AG04450 (cell line): ENCODE data around the gene BIN1. TPM values are rescaled to one million over a fixed set of nuclear protein-coding genes. Genes with fewer than 3 reads are reported as not detected.

Experiments used
- CTCF ChIA-PET: fragments of 300-600, 350-600 bp; formaldehyde crosslinking; extraction: SDS; loops from one replicate; lab custom pipeline; 2022; ENCODE audit warnings: antibody characterized with exemption, inconsistent platforms; lab: Charles Lee
- POLR2A ChIA-PET: fragments of 350-600 bp; formaldehyde crosslinking; extraction: SDS; loops from one replicate; lab custom pipeline; 2021; ENCODE audit warnings: antibody characterized with exemption, inconsistent platforms; lab: Yijun Ruan, JAX
- DNase-seq: peaks from one replicate; pipeline ENCODE4 v3.0.0-alpha.2; 2011; ENCODE audit warnings: low read depth, low spot score
- H3K27ac ChIP-seq: one replicate; pipeline ENCODE4 v1.5.1; 2012; ENCODE audit warnings: low read depth, low read length, control low read depth
- H3K27me3 ChIP-seq: one replicate; pipeline ENCODE4 v1.6.0; 2012; ENCODE audit warnings: low read length; ENCODE audit not compliant: control insufficient read depth, insufficient read depth
- H3K4me3 ChIP-seq: 2 replicates; pipeline ENCODE4 v1.5.1; 2011; ENCODE audit warnings: mild to moderate bottlenecking, low read depth, low read length, control low read depth
- H3K9me3 ChIP-seq: 2 replicates; pipeline ENCODE4 v1.5.1; 2012; ENCODE audit warnings: low read length; ENCODE audit not compliant: control insufficient read depth, insufficient read depth
- polyA plus RNA-seq: library from polyadenylated mRNA; depleted of rRNA; stranded (reverse); fragments of >200 nt; gene quantifications from 2 replicates; pipeline ENCODE4 v1.2.3, GENCODE V29; 2011
- TF ChIP-seq, protein P1 (sequence below): IDR thresholded peaks from 2 replicates; pipeline ENCODE4 v1.5.1; 2011; ENCODE audit warnings: low read depth, low read length, control low read depth, inconsistent platforms

Gene BIN1
- polyA plus RNA-seq, 1 experiment: 32.4 TPM

GRCh38 chr2:127097841-127098651, 8.9 kb downstream of the BIN1 start:
- H3K27me3 ChIP-seq: no peaks in the 10 kb centered on the region
- H3K9me3 ChIP-seq: no peaks in the 10 kb centered on the region
- ChIA-PET POLR2A (no interaction called here), CTCF (no interaction called here)
- no peak overlapping the region for H3K27ac ChIP-seq
- H3K4me3 ChIP-seq: no peak overlapping the region
- TF ChIP-seq, protein P1, sequence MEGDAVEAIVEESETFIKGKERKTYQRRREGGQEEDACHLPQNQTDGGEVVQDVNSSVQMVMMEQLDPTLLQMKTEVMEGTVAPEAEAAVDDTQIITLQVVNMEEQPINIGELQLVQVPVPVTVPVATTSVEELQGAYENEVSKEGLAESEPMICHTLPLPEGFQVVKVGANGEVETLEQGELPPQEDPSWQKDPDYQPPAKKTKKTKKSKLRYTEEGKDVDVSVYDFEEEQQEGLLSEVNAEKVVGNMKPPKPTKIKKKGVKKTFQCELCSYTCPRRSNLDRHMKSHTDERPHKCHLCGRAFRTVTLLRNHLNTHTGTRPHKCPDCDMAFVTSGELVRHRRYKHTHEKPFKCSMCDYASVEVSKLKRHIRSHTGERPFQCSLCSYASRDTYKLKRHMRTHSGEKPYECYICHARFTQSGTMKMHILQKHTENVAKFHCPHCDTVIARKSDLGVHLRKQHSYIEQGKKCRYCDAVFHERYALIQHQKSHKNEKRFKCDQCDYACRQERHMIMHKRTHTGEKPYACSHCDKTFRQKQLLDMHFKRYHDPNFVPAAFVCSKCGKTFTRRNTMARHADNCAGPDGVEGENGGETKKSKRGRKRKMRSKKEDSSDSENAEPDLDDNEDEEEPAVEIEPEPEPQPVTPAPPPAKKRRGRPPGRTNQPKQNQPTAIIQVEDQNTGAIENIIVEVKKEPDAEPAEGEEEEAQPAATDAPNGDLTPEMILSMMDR: no peak
- no peak for DNase-seq

DNA sequence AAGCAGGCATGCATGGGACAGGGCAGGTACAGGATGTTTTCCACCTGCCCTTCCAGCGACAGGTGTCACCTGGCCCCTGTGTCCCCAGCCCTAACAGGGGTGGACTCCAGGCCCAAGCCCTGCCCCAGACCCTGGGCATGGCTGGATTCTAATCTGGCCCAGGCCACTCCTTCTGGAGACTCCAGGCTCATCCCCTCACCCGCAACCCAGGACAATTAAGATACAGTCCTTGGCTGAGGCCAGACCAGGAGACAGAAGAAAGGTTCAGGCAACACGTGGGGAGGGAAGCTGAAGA, 9.5 kb downstream of the BIN1 start:
- DNase-seq: no peak
- POLR2A ChIA-PET: no interaction called here
- Histone ChIP-seq H3K27ac (no peak overlapping the region), H3K9me3 (no peaks in the 10 kb centered on the region), H3K27me3 (no peaks in the 10 kb centered on the region), H3K4me3 (no peak overlapping the region)
- CTCF ChIA-PET: no interaction called here
- TF ChIP-seq, protein P1: no peak

- H3K27ac ChIP-seq: no peak overlapping the region
- TF ChIP-seq, protein P1: no peak
- H3K4me3 ChIP-seq: no peak overlapping the region
- no peaks in the 10 kb centered on the region for H3K9me3 ChIP-seq
- DNase-seq: no peak
- POLR2A ChIA-PET: no interaction called here
- H3K27me3 ChIP-seq: no peaks in the 10 kb centered on the region
- CTCF ChIA-PET: no interaction called here
These were observed 10.1 kb downstream of the BIN1 start for GRCh38 chr2:127096718-127097470.

DNA sequence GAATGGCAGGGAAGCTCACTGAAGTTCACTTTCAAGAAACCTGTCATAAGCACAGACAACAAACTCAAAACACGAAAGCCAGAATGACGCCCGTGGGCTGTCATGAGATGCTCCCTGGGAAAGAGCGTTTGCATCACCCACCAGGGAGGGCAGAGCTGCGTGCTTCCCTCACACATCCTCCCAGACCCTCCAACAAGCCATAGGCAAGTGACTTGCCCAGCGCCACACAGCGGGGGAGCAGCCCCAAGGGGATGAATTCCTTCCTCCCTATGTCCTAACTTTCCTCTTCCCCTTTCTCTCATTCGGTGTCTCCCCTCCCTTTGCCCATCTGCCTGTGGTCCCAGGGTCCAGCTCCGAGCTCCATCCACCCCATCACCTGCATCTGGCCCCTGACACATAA, 10.7 kb downstream of the BIN1 start:
- TF ChIP-seq, protein P1: no peak
- DNase-seq: no peak
- no peaks in the 10 kb centered on the region for H3K9me3 ChIP-seq
- ChIA-PET POLR2A (no interaction called here), CTCF (no interaction called here)
- no peak overlapping the region for H3K4me3 ChIP-seq
- no peak overlapping the region for H3K27ac ChIP-seq
- H3K27me3 ChIP-seq: no peaks in the 10 kb centered on the region

DNA sequence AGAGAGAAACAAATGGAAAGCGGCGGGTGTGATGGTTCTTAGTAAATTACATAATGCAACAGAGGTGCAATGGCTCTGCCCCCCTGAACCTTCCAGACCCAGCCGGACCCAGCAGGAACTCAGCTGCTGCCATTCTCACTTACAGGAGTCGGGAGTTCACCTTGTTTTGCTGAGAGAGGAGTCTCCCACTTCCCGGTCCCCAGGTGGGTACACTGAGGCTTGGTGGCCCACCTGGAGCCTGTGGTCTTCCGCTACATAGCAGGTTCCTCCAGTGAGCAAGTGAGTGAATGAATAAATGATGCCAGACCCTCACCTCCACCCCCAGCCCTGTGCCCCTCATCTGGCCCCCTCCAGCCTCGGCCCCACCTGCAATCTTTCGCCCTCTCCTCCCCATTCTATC, 11.2 kb downstream of the BIN1 start:
- Histone ChIP-seq H3K9me3 (no peaks in the 10 kb centered on the region), H3K27ac (no peak overlapping the region), H3K4me3 (no peak overlapping the region), H3K27me3 (no peaks in the 10 kb centered on the region)
- ChIA-PET CTCF (no interaction called here), POLR2A (no interaction called here)
- TF ChIP-seq, protein P1: no peak
- no peak for DNase-seq
